A673 (cell line): Measurements from ENCODE around the gene SCN4A. TPM values are rescaled to one million over a fixed set of nuclear protein-coding genes. Genes with fewer than 3 reads are reported as not detected.
"Not testable (repeated sequence)": the region's sequence is repeated elsewhere in the genome, so short reads cannot be mapped to it uniquely, and the experiment has no call there.

Experiments used
- BruUV-seq: library from RNA; stranded (reverse); fragments of 400-500 nt; replicated peaks from 2 replicates; lab custom pipeline; 2021; lab: Mats Ljungman, UMichigan
- CTCF ChIA-PET: fragments of 300-600 bp; sonication (Branson Sonifier 250); formaldehyde crosslinking; loops from one replicate; lab custom pipeline; 2022; ENCODE audit warnings: antibody characterized with exemption; lab: Charles Lee
- POLR2A ChIA-PET: fragments of 300-600 bp; sonication (Branson Sonifier 250); formaldehyde crosslinking; loops from one replicate; lab custom pipeline; 2022; ENCODE audit warnings: antibody characterized with exemption; ENCODE audit not compliant: low non-redundant PET; lab: Charles Lee
- DNase-seq: peaks from one replicate; pipeline ENCODE4 v3.0.0-alpha.2; 2015; ENCODE audit warnings: low spot score
- H3K27ac ChIP-seq: fragments of 200-600 bp; sonication (generic); 2 replicates; pipeline ENCODE4 v1.5.1; 2016; ENCODE audit warnings: mixed run types, low read depth, mild to moderate bottlenecking, mixed read lengths, antibody characterized with exemption, low read length; ENCODE audit not compliant: poor library complexity, severe bottlenecking
- H3K27me3 ChIP-seq: fragments of 200-600 bp; sonication (generic); replicated peaks from 2 replicates; pipeline ENCODE4 v1.6.1; 2017; ENCODE audit warnings: mixed run types, low read depth, mild to moderate bottlenecking, mixed read lengths, antibody characterized with exemption, low read length; ENCODE audit not compliant: insufficient read depth, poor library complexity
- H3K36me3 ChIP-seq: fragments of 200-600 bp; sonication (generic); 2 replicates; pipeline ENCODE4 v1.6.1; 2016; ENCODE audit warnings: mixed run types, mild to moderate bottlenecking, mixed read lengths, antibody characterized with exemption, low read length; ENCODE audit not compliant: insufficient read depth, poor library complexity, severe bottlenecking
- H3K4me1 ChIP-seq: fragments of 200-600 bp; sonication (generic); 2 replicates; pipeline ENCODE4 v1.6.1; 2017; ENCODE audit warnings: mixed run types, mild to moderate bottlenecking, mixed read lengths, antibody characterized with exemption, low read length; ENCODE audit not compliant: insufficient read depth, poor library complexity, severe bottlenecking
- H3K4me3 ChIP-seq: fragments of 200-600 bp; sonication (generic); 2 replicates; pipeline ENCODE4 v1.5.1; 2016; ENCODE audit warnings: low read depth, mixed run types, mild to moderate bottlenecking, mixed read lengths, low read length; ENCODE audit not compliant: poor library complexity, severe bottlenecking
- H3K9me3 ChIP-seq: fragments of 200-600 bp; sonication (generic); 2 replicates; pipeline ENCODE4 v1.6.1; 2016; ENCODE audit warnings: mixed run types, low read depth, mild to moderate bottlenecking, mixed read lengths, antibody characterized with exemption, low read length; ENCODE audit not compliant: poor library complexity, severe bottlenecking
- CTCF ChIP-seq: fragments of 300-800, 200-600 bp; sonication (generic); conservative IDR thresholded peaks from 2 replicates; pipeline ENCODE4 v1.5.1; 2017; ENCODE audit warnings: low read depth, mild to moderate bottlenecking, antibody characterized with exemption, low read length, moderate library complexity, mixed read lengths
- EZH2 ChIP-seq: fragments of 200-600 bp; sonication (generic); IDR thresholded peaks from 2 replicates; pipeline ENCODE4 v1.6.1; 2017; ENCODE audit warnings: borderline replicate concordance, low read depth, mild to moderate bottlenecking, mixed read lengths, antibody characterized with exemption, low read length; ENCODE audit not compliant: poor library complexity, severe bottlenecking
- intact Hi-C: fragments of 100-400 bp; cut with micrococcal nuclease; formaldehyde crosslinking; loops from one replicate; pipeline ENCODE4 v1.10.0; 2022; ENCODE audit not compliant: unreplicated experiment
- total RNA-seq: library from RNA; stranded (reverse); gene quantifications from 2 replicates; pipeline ENCODE4 v1.2.3, GENCODE V29; 2021

SCN4A gene
- total RNA-seq, 1 experiment from 2014 or later = 0.56 TPM

GRCh38 chr17:63984651-63985386 is 12.1 kb upstream of the SCN4A start:
- CTCF ChIA-PET = interaction anchor here (0.5 kb wide), 1 partner anchor 16 kb away, joined by 3 read pairs; no protein-coding TSS in a partner anchor
- Histone ChIP-seq H3K9me3 (no peaks in the 10 kb centered on the region), H3K36me3 (no peaks in the 10 kb centered on the region), H3K4me1 (no peaks in the 10 kb centered on the region), H3K27me3 (no peaks in the 10 kb centered on the region), H3K4me3 (no peak overlapping the region), H3K27ac (no peak overlapping the region)
- intact Hi-C loops = no loop called here
- POLR2A ChIA-PET = interaction anchor here (0.7 kb wide), 1 partner anchor 225 kb away, joined by 3 read pairs; no protein-coding TSS in a partner anchor
- TF ChIP-seq CTCF (no peak), EZH2 (no peak)
- DNase-seq = peak; percentile 74
- no TSS peak for BruUV-seq

- intact Hi-C loops = no loop called here
- no peak overlapping the region for H3K27ac ChIP-seq
- no TSS peak for BruUV-seq
- TF ChIP-seq CTCF (no peak), EZH2 (no peak)
- no peaks in the 10 kb centered on the region for H3K9me3 ChIP-seq
- ChIA-PET CTCF (no interaction called here), POLR2A (no interaction called here)
- no peak overlapping the region for H3K4me3 ChIP-seq
- no peak for DNase-seq
- no peaks in the 10 kb centered on the region for H3K4me1 ChIP-seq
- H3K36me3 ChIP-seq = no peaks in the 10 kb centered on the region
- H3K27me3 ChIP-seq = no peaks in the 10 kb centered on the region
These were observed 11.5 kb upstream of the SCN4A start for GRCh38 chr17:63984236-63984635.

- POLR2A ChIA-PET = interaction anchor here (0.6 kb wide), 1 partner anchor 37 kb away, joined by 18 read pairs; no protein-coding TSS in a partner anchor
These were observed 10.6 kb upstream of the SCN4A start for GRCh38 chr17:63983320-63983719.

GRCh38 chr17:63982641-63983040 is 9.9 kb upstream of the SCN4A start:
- BruUV-seq, intact Hi-C loops, H3K9me3 ChIP-seq, DNase-seq, H3K4me1 ChIP-seq, H3K27ac ChIP-seq, CTCF ChIA-PET, H3K36me3 ChIP-seq, H3K27me3 ChIP-seq, H3K4me3 ChIP-seq: not testable (repeated sequence)
- POLR2A ChIA-PET = interaction anchor here (0.6 kb wide), 1 partner anchor 37 kb away, joined by 18 read pairs; no protein-coding TSS in a partner anchor

More at GRCh38 chr17:63983320-63983719, 10.6 kb upstream of the SCN4A start:
- TF ChIP-seq EZH2 (no peak), CTCF (no peak)
- H3K27me3 ChIP-seq = no peaks in the 10 kb centered on the region
- CTCF ChIA-PET = no interaction called here
- H3K36me3 ChIP-seq = no peaks in the 10 kb centered on the region
- no TSS peak for BruUV-seq
- no peak for DNase-seq
- H3K9me3 ChIP-seq = no peaks in the 10 kb centered on the region
- no peak overlapping the region for H3K27ac ChIP-seq
- no peak overlapping the region for H3K4me3 ChIP-seq
- intact Hi-C loops = no loop called here
- H3K4me1 ChIP-seq = no peaks in the 10 kb centered on the region
